Stimulated activated CD4-positive, alpha-beta T cell treated with anti-CD3 and anti-CD28 coated beads, Interleukin-12 subunit alpha, Interleukin-12 subunit beta, amount 100 ng/mL, for 48 hours (primary cell): ENCODE results near the gene TEX19.
A peak's percentile ranks its signal among the peaks of the same experiment; 100 is the strongest.

Experiments used
- DNase-seq, 3 donors: peaks; one replicate each; pipeline ENCODE4 v3.0.0-alpha.2; 2020; ENCODE audit warnings: low read depth in 2 of 3, low spot score in 1 of 3

The TEX19 gene

GRCh38 chr17:82358465-82359350, at the start of gene TEX19:
Gene TEX19, plus strand, starts transcription at chr17:82359247. Its CDS starts 2,904 bp downstream, at chr17:82362151.
- no peak for DNase-seq

GRCh38 chr17:82309656-82310570, 49.1 kb upstream of the TEX19 start:
- no peak for DNase-seq

GRCh38 chr17:82310877-82311276, 48.2 kb upstream of the TEX19 start:
- DNase-seq, result no peak

GRCh38 chr17:82311971-82312370, 47.1 kb upstream of the TEX19 start:
- no peak for DNase-seq

- no peak for DNase-seq
Observed at GRCh38 chr17:82313195-82314011, 45.6 kb upstream of the TEX19 start.

- DNase-seq, result no peak
Observed at GRCh38 chr17:82314012-82314726, 44.9 kb upstream of the TEX19 start.

- DNase-seq, result no peak
Observed at GRCh38 chr17:82314727-82315605, 44.1 kb upstream of the TEX19 start.

- no peak for DNase-seq
Observed at GRCh38 chr17:82315703-82316358, 43.2 kb upstream of the TEX19 start.

GRCh38 chr17:82316651-82317393, 42.2 kb upstream of the TEX19 start:
- no peak for DNase-seq

GRCh38 chr17:82317394-82318168, 41.5 kb upstream of the TEX19 start, which contains the start of gene CD7:
Gene CD7, minus strand, starts transcription at chr17:82317608. Its CDS starts 113 bp downstream, at chr17:82317495.
- DNase-seq, result peak in 1 of 3 donors; percentile 55

- DNase-seq, result no peak
Observed at GRCh38 chr17:82318169-82318498, 40.9 kb upstream of the TEX19 start.

GRCh38 chr17:82318772-82319606, 40.1 kb upstream of the TEX19 start:
- DNase-seq, result no peak

GRCh38 chr17:82319619-82320062, 39.4 kb upstream of the TEX19 start:
- DNase-seq, result no peak

GRCh38 chr17:82320140-82320840, 38.8 kb upstream of the TEX19 start:
- DNase-seq, result no peak

GRCh38 chr17:82320956-82321927, 37.8 kb upstream of the TEX19 start:
- DNase-seq, result peak; percentile 60 to 79 (median 71)
